Nephron progenitor cell (in vitro differentiated cells): ENCODE data around the gene DTNB.
"Not testable (repeated sequence)": the region's sequence is repeated elsewhere in the genome, so short reads cannot be mapped to it uniquely, and the experiment has no call there.

ENCODE experiments used
- DNase-seq: peaks from one replicate; pipeline ENCODE4 v3.0.0; 2021
- H3K27ac Mint-ChIP-seq: 2 replicates; pipeline ENCODE4 v1.8.0; 2021; ENCODE audit warnings: mild to moderate bottlenecking, moderate library complexity, mixed read lengths
- H3K27me3 Mint-ChIP-seq: 2 replicates; pipeline ENCODE4 v1.8.0; 2021; ENCODE audit warnings: mild to moderate bottlenecking, low read depth, mixed read lengths; ENCODE audit not compliant: poor library complexity
- H3K36me3 Mint-ChIP-seq: 2 replicates; pipeline ENCODE4 v1.8.0; 2021; ENCODE audit warnings: low read depth, mixed read lengths
- H3K4me1 Mint-ChIP-seq: 2 replicates; pipeline ENCODE4 v1.8.0; 2021; ENCODE audit warnings: mixed read lengths
- H3K4me3 Mint-ChIP-seq: 2 replicates; pipeline ENCODE4 v1.8.0; 2021; ENCODE audit warnings: mild to moderate bottlenecking, moderate library complexity, mixed read lengths
- H3K9me3 Mint-ChIP-seq: 2 replicates; pipeline ENCODE4 v1.8.0; 2021; ENCODE audit warnings: mild to moderate bottlenecking, moderate library complexity, mixed read lengths
- CTCF ChIP-seq: fragments of 200-600 bp; sonication (generic); IDR thresholded peaks from 2 replicates; pipeline ENCODE4 v1.5.0; 2021; ENCODE audit warnings: antibody characterized with exemption

DTNB gene

GRCh38 chr2:25677877-25678276 lies 4.5 kb upstream of the DTNB start:
- peaks cover 31% of the 10 kb centered on the region for H3K27me3 Mint-ChIP-seq
- peaks cover 11% of the 10 kb centered on the region for H3K9me3 Mint-ChIP-seq
- H3K4me1 Mint-ChIP-seq: peaks cover 2% of the 10 kb centered on the region
- no peak overlapping the region for H3K27ac Mint-ChIP-seq
- no peak overlapping the region for H3K4me3 Mint-ChIP-seq
- DNase-seq: no peak
- no peaks in the 10 kb centered on the region for H3K36me3 Mint-ChIP-seq
- TF ChIP-seq CTCF: no peak

- no peak overlapping the region for H3K27ac Mint-ChIP-seq
- H3K4me3 Mint-ChIP-seq: peak overlapping the region; percentile 69
- no peak for TF ChIP-seq CTCF
- DNase-seq: no peak
- H3K9me3 Mint-ChIP-seq: peaks cover 11% of the 10 kb centered on the region
- H3K4me1 Mint-ChIP-seq: peaks cover 17% of the 10 kb centered on the region
- H3K36me3 Mint-ChIP-seq: no peaks in the 10 kb centered on the region
- peaks cover 45% of the 10 kb centered on the region for H3K27me3 Mint-ChIP-seq
These were observed 643 bp upstream of the DTNB start for GRCh38 chr2:25674077-25674362.

- Mint-ChIP-seq H3K9me3 (peaks cover 11% of the 10 kb centered on the region), H3K4me1 (peaks cover 17% of the 10 kb centered on the region), H3K36me3 (no peaks in the 10 kb centered on the region), H3K4me3 (peak overlapping the region; percentile 85), H3K27ac (no peak overlapping the region), H3K27me3 (peaks cover 45% of the 10 kb centered on the region)
- no peak for TF ChIP-seq CTCF
- no peak for DNase-seq
These were observed 680 bp downstream of the DTNB start for GRCh38 chr2:25672494-25673299.

GRCh38 chr2:25671622-25672021 lies 1.8 kb downstream of the DTNB start:
- DNase-seq: no peak
- Mint-ChIP-seq H3K9me3 (peaks cover 9% of the 10 kb centered on the region), H3K36me3 (no peaks in the 10 kb centered on the region), H3K27ac (no peak overlapping the region), H3K27me3 (peaks cover 42% of the 10 kb centered on the region), H3K4me1 (peaks cover 17% of the 10 kb centered on the region), H3K4me3 (peak overlapping the region; percentile 85)
- TF ChIP-seq CTCF: no peak

- Mint-ChIP-seq H3K27ac (no peak overlapping the region), H3K4me3 (no peak overlapping the region), H3K9me3 (no peaks in the 10 kb centered on the region), H3K27me3 (peaks cover 21% of the 10 kb centered on the region), H3K4me1 (peaks cover 24% of the 10 kb centered on the region), H3K36me3 (no peaks in the 10 kb centered on the region)
- no peak for TF ChIP-seq CTCF
- DNase-seq: no peak
These were observed 3.9 kb downstream of the DTNB start for GRCh38 chr2:25669520-25669919.

GRCh38 chr2:25666218-25666617 lies 7.2 kb downstream of the DTNB start:
- H3K4me1 Mint-ChIP-seq: peaks cover 17% of the 10 kb centered on the region
- no peak overlapping the region for H3K4me3 Mint-ChIP-seq
- peaks cover 13% of the 10 kb centered on the region for H3K27me3 Mint-ChIP-seq
- no peak for DNase-seq
- H3K9me3 Mint-ChIP-seq: no peaks in the 10 kb centered on the region
- no peak for TF ChIP-seq CTCF
- no peaks in the 10 kb centered on the region for H3K36me3 Mint-ChIP-seq
- H3K27ac Mint-ChIP-seq: no peak overlapping the region

- H3K4me3 Mint-ChIP-seq, H3K9me3 Mint-ChIP-seq, DNase-seq, H3K27ac Mint-ChIP-seq, H3K36me3 Mint-ChIP-seq: not testable (repeated sequence)
- H3K27me3 Mint-ChIP-seq: peaks cover 12% of the 10 kb centered on the region
- H3K4me1 Mint-ChIP-seq: peaks cover 16% of the 10 kb centered on the region
These were observed 7.9 kb downstream of the DTNB start for GRCh38 chr2:25665429-25665828.
